Measurements from ENCODE around the gene XBP1.

- TF ChIP-seq CTCF (conservative IDR thresholded peaks at IDR 0.05; ENCODE audit: low read depth in 2 of 2) (no peak), ZNF462 (CRISPR knock-in tag; IDR thresholded peaks at IDR 0.05) (no peak), REST (IDR thresholded peaks at IDR 0.05; ENCODE audit: unreplicated experiment) (no peak), POLR2AphosphoS5 (IDR thresholded peaks at IDR 0.05; ENCODE audit: low read depth) (peak; percentile 46; the same call in 1 of the 2 replicates), EZH2 (IDR thresholded peaks at IDR 0.05; ENCODE audit: low read depth, unreplicated experiment) (no peak)
Measured at GRCh38 chr22:28792491-28793383, 7.6 kb downstream of the XBP1 start.
